ENCODE measurements around the gene MACF1. TPM values are rescaled to one million over a fixed set of nuclear protein-coding genes. Genes with fewer than 3 reads are reported as not detected.

MACF1 gene, protein sequence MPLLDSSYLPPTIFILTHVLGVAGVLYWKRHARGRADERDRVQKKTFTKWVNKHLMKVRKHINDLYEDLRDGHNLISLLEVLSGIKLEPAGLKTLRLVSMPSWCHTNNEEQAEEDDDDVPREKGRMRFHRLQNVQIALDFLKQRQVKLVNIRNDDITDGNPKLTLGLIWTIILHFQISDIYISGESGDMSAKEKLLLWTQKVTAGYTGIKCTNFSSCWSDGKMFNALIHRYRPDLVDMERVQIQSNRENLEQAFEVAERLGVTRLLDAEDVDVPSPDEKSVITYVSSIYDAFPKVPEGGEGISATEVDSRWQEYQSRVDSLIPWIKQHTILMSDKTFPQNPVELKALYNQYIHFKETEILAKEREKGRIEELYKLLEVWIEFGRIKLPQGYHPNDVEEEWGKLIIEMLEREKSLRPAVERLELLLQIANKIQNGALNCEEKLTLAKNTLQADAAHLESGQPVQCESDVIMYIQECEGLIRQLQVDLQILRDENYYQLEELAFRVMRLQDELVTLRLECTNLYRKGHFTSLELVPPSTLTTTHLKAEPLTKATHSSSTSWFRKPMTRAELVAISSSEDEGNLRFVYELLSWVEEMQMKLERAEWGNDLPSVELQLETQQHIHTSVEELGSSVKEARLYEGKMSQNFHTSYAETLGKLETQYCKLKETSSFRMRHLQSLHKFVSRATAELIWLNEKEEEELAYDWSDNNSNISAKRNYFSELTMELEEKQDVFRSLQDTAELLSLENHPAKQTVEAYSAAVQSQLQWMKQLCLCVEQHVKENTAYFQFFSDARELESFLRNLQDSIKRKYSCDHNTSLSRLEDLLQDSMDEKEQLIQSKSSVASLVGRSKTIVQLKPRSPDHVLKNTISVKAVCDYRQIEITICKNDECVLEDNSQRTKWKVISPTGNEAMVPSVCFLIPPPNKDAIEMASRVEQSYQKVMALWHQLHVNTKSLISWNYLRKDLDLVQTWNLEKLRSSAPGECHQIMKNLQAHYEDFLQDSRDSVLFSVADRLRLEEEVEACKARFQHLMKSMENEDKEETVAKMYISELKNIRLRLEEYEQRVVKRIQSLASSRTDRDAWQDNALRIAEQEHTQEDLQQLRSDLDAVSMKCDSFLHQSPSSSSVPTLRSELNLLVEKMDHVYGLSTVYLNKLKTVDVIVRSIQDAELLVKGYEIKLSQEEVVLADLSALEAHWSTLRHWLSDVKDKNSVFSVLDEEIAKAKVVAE (N-terminal part only)
- total RNA-seq (100 to 1,000 TPM; 232 to 596 (median 258) TPM), total RNA-seq (333 to 1,297 (median 857) reads per million in 29 experiments)
- total RNA-seq (2013): 429 TPM

DNA sequence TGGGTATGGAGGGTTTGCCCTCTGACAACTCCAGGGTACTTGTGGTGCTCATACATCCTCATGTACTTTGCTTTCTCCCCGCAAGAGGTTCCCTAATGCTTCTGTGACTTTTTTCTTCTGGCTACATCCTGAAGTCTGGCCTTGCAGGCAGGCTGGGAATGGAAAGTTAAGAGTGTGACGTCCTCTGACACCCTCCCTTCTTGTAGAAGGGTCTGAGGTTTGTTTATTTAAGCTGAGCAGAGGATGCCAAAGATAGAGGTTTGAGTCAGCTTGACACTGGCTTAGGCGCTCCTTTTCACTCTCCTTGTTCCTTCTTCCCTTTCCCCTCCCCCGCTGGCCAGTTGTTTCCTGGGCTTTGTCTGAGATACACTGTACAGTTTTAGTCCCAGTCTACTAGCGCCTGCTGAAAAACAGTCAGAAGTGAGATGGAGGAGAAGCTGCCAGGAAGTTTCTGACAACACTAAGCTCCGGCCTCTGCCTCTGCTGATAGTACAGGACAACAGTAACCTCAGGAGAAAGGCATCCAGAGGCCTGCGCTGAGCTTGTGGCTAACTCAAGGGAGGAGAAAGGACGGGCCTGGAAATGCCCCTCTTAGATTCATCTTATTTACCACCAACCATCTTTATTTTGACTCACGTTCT lies at the start of gene MACF1:
Gene MACF1, plus strand, starts transcription at position 255 of the 641 bp plus-strand sequence. Its CDS starts 328 bp downstream, at position 583.
- ATAC-seq (replicated peaks in 1 of 4): peak; percentile 18 to 47 (median 36)
- DNase-seq: peak in 3 of 35 experiments; percentile 6 to 52 (median 39)
- Histone ChIP-seq H3K36me3 (ENCODE audit: control insufficient read depth in 2 of 2, extremely low read depth in 1 of 2, insufficient read depth in 1 of 2, low read length in 1 of 2) (no peaks in the 10 kb centered on the region), H3K27me3 (replicated peaks in 1 of 2; ENCODE audit: control insufficient read depth in 2 of 2, extremely low read depth in 1 of 2, insufficient read depth in 2 of 2, low read length in 1 of 2) (no peaks in the 10 kb centered on the region), H3K4me3 (ENCODE audit: control insufficient read depth in 1 of 2, extremely low read depth in 1 of 2, low read length in 1 of 2) (peak within 1 kb of the TSS; percentile 51 to 65), H3K9me3 (no peaks in the 10 kb centered on the region), H3K4me1 (ENCODE audit: control insufficient read depth in 1 of 2, extremely low read depth in 1 of 2, insufficient read depth in 2 of 2, low read length in 2 of 2) (peaks cover 21 to 27% of the 10 kb centered on the region in 2 experiments), H3K27ac (ENCODE audit: low read length) (peak within 1 kb of the TSS; percentile 82)
- Mint-ChIP-seq H3K4me1 (peaks cover 65 to 74% (median 67%) of the 10 kb centered on the region in 3 donors), H3K27ac (peak within 1 kb of the TSS; percentile 95 to 98), H3K4me3 (peak within 1 kb of the TSS; percentile 93), H3K27me3 (no peaks in the 10 kb centered on the region), H3K9me3 (no peaks in the 10 kb centered on the region), H3K36me3 (peaks cover 4% of the 10 kb centered on the region)
- 0% methylated on average over 2 of the region's 9 CpGs for WGBS (ENCODE audit: insufficient coverage)
- POLR2A ChIA-PET: interaction anchor here (0.5 to 1.8 kb wide), 2 partner anchors 10 to 332 kb away, joined by 3 to 7 read pairs; no protein-coding TSS in a partner anchor
- CTCF ChIA-PET: interaction anchor here in 1 of 2 donors (1.0 to 4.4 kb wide), 7 partner anchors 9 to 54 kb away, joined by 3 to 66 read pairs (median 4); no protein-coding TSS in a partner anchor

DNA sequence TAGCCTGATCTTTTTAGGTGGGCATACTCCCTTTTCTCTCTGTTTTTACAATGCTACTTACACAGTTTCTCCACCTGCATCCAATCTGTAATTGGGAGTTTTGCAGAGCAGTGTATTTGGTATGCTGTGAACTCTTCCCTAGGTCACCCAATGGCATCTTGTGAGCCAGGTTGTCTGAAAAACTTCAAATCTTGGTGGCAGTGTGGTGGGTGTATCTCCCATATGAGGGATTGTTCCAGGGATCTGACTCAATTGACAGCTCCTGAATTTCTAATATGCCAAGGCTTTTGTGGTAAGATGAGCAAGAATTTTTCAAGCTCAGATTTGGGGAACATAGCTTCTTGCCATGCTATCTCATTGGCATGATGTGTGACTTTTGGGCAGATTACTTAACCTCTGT lies 47.2 kb upstream of the MACF1 start:
- Histone ChIP-seq H3K4me1 (ENCODE audit: control insufficient read depth in 1 of 2, extremely low read depth in 1 of 2, insufficient read depth in 2 of 2, low read length in 2 of 2) (no peaks in the 10 kb centered on the region), H3K4me3 (ENCODE audit: control insufficient read depth in 1 of 2, extremely low read depth in 1 of 2, low read length in 1 of 2) (no peak overlapping the region), H3K36me3 (ENCODE audit: control insufficient read depth in 2 of 2, extremely low read depth in 1 of 2, insufficient read depth in 1 of 2, low read length in 1 of 2) (no peaks in the 10 kb centered on the region), H3K27me3 (replicated peaks in 1 of 2; ENCODE audit: control insufficient read depth in 2 of 2, extremely low read depth in 1 of 2, insufficient read depth in 2 of 2, low read length in 1 of 2) (peaks cover 0 to 11% of the 10 kb centered on the region in 2 experiments), H3K9me3 (no peaks in the 10 kb centered on the region), H3K27ac (ENCODE audit: low read length) (no peak overlapping the region)
- DNase-seq: no peak
- no peak overlapping the region for H3K27ac Mint-ChIP-seq
- H3K27me3 Mint-ChIP-seq: peaks cover 0 to 1% of the 10 kb centered on the region in 2 donors
- ATAC-seq (replicated peaks in 1 of 4): no peak
- no peaks in the 10 kb centered on the region for H3K9me3 Mint-ChIP-seq
- H3K4me1 Mint-ChIP-seq: peaks cover 4 to 8% (median 5%) of the 10 kb centered on the region in 3 donors
- no peaks in the 10 kb centered on the region for H3K36me3 Mint-ChIP-seq
- ChIA-PET CTCF (interaction anchor here in 1 of 2 donors (0.9 kb wide), 1 partner anchor 46 kb away, joined by 3 read pairs; no protein-coding TSS in a partner anchor), POLR2A (no interaction called here)
- no peak overlapping the region for H3K4me3 Mint-ChIP-seq

DNA sequence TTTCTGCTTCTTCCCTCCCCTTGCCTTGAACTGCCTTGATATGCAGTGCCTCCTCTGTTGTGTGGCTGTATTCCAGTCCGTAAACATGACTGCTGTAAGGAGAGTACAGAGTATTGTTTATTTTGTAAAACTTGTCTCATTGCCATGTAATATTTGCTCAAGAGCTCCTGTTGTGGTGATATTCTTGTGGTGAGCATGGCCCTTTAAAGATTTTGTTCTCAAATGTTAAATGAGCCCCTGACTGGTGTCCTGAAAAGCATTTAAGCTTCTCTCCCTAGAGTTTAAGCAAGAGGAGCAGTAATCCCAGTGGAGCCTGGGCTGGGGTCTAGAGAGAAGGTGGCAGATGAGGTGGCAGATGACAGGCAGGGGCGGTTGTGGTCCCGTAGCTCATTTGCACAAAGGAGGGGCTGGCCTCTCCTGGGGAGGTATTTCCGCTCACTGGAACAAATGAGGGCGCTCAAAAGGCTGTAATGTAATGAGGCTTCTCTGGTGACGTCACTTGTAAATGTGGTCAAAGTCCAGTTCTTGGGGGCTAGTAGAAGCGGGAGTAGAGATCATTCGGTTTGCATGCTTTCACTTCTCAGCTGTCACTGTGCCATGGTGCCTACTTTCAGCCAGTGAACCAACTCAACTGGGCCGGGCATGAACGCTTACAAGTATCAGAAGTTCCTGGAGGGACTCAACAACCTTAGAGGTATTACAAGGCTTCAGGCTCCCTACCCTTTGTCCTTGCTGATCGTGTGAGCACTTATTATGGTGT lies 46.0 kb upstream of the MACF1 start:
- ATAC-seq (replicated peaks in 1 of 4) (no peak), DNase-seq (no peak)
- ChIA-PET POLR2A (no interaction called here), CTCF (no interaction called here)
- Mint-ChIP-seq H3K4me3 (no peak overlapping the region), H3K9me3 (no peaks in the 10 kb centered on the region), H3K36me3 (no peaks in the 10 kb centered on the region), H3K4me1 (peaks cover 4 to 8% (median 5%) of the 10 kb centered on the region in 3 donors), H3K27me3 (peaks cover 0 to 1% of the 10 kb centered on the region in 2 donors), H3K27ac (no peak overlapping the region)
- Histone ChIP-seq H3K27me3 (replicated peaks in 1 of 2; ENCODE audit: control insufficient read depth in 2 of 2, extremely low read depth in 1 of 2, insufficient read depth in 2 of 2, low read length in 1 of 2) (peaks cover 0 to 11% of the 10 kb centered on the region in 2 experiments), H3K27ac (ENCODE audit: low read length) (no peak overlapping the region), H3K36me3 (ENCODE audit: control insufficient read depth in 2 of 2, extremely low read depth in 1 of 2, insufficient read depth in 1 of 2, low read length in 1 of 2) (no peaks in the 10 kb centered on the region), H3K4me1 (ENCODE audit: control insufficient read depth in 1 of 2, extremely low read depth in 1 of 2, insufficient read depth in 2 of 2, low read length in 2 of 2) (no peaks in the 10 kb centered on the region), H3K4me3 (ENCODE audit: control insufficient read depth in 1 of 2, extremely low read depth in 1 of 2, low read length in 1 of 2) (no peak overlapping the region), H3K9me3 (no peaks in the 10 kb centered on the region)
- 88% methylated on average over 9 of the region's 11 CpGs for WGBS (ENCODE audit: insufficient coverage)

DNA sequence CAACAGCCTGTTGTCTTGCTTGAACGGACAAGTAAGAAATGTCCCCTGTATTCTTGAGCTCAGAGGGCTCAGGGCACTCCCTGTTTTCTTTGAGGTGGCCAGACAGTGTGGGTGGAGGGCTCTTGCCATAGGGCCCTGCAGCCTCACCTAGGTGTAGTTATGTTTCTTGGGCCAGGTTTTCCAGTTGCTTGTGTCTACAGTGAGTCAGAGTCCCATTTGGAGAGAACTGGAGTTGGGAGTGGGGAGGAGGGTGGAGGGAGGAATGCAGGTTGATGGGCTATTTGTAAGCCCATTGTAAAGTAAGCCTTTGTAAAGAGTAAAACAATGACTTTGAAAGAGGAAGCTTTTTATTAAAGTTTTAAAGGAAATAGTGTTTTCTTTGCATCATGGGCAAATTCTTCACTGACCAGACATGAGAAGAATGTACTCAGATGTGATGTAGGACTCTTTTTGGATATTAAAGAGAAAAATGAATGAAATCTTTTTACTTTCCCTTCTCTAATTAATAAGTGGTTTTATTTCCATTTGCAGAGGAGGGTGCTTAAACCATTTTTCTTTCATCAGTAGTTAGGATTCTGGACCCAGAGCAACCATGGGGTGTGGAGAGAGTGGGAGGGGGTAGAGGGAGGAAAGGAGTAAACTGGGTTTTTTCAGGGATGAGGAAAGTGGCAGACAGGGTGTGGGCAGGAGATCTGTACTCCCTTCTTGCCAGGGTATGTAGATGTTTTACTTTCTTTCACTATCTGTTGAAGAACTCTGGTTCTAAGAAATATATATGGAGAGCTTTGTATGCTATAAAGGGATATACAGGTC lies 45.1 kb upstream of the MACF1 start:
- Histone ChIP-seq H3K27me3 (replicated peaks in 1 of 2; ENCODE audit: control insufficient read depth in 2 of 2, extremely low read depth in 1 of 2, insufficient read depth in 2 of 2, low read length in 1 of 2) (peaks cover 0 to 11% of the 10 kb centered on the region in 2 experiments), H3K4me3 (ENCODE audit: control insufficient read depth in 1 of 2, extremely low read depth in 1 of 2, low read length in 1 of 2) (no peak overlapping the region), H3K9me3 (no peaks in the 10 kb centered on the region), H3K4me1 (ENCODE audit: control insufficient read depth in 1 of 2, extremely low read depth in 1 of 2, insufficient read depth in 2 of 2, low read length in 2 of 2) (no peaks in the 10 kb centered on the region), H3K36me3 (ENCODE audit: control insufficient read depth in 2 of 2, extremely low read depth in 1 of 2, insufficient read depth in 1 of 2, low read length in 1 of 2) (no peaks in the 10 kb centered on the region), H3K27ac (ENCODE audit: low read length) (no peak overlapping the region)
- Mint-ChIP-seq H3K27me3 (peaks cover 0 to 1% of the 10 kb centered on the region in 2 donors), H3K36me3 (no peaks in the 10 kb centered on the region), H3K4me3 (no peak overlapping the region), H3K27ac (no peak overlapping the region), H3K4me1 (peaks cover 4 to 8% (median 5%) of the 10 kb centered on the region in 3 donors), H3K9me3 (no peaks in the 10 kb centered on the region)
- DNase-seq (no peak), ATAC-seq (replicated peaks in 1 of 4) (no peak)
- CTCF ChIA-PET: no interaction called here
- 90% methylated on average over 1 of the region's 1 CpG for WGBS (ENCODE audit: insufficient coverage)
- POLR2A ChIA-PET: no interaction called here

DNA sequence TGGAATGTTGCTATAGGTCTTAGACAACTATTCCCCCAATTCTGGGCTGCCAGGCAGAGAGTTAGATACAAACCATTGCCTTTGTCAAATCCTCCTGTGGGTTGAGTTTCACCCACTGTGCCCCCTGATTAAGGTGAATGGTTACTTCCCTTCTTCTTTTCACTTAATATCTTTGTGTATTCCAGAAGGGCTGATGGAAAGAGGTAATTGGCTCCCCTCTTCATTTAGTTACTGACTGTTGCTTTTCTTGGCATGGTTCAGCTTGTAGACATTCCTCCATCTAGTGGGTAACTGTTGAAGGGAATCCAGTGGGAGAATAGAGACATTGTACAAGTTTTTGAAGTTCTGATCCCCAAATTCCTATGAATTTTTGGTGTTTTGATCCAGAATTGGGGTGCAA lies 43.8 kb upstream of the MACF1 start:
- H3K36me3 ChIP-seq (ENCODE audit: control insufficient read depth in 2 of 2, extremely low read depth in 1 of 2, insufficient read depth in 1 of 2, low read length in 1 of 2): no peaks in the 10 kb centered on the region
- H3K27ac ChIP-seq (ENCODE audit: low read length): no peak overlapping the region
- no peak overlapping the region for H3K4me3 ChIP-seq (ENCODE audit: control insufficient read depth in 1 of 2, extremely low read depth in 1 of 2, low read length in 1 of 2)
- Mint-ChIP-seq H3K4me3 (no peak overlapping the region), H3K27ac (no peak overlapping the region), H3K36me3 (no peaks in the 10 kb centered on the region), H3K27me3 (peaks cover 0 to 1% of the 10 kb centered on the region in 2 donors), H3K4me1 (no peaks in the 10 kb centered on the region), H3K9me3 (no peaks in the 10 kb centered on the region)
- H3K4me1 ChIP-seq (ENCODE audit: control insufficient read depth in 1 of 2, extremely low read depth in 1 of 2, insufficient read depth in 2 of 2, low read length in 2 of 2): no peaks in the 10 kb centered on the region
- ChIA-PET POLR2A (no interaction called here), CTCF (interaction anchor here in 1 of 2 donors (0.5 kb wide), 1 partner anchor 107 kb away, joined by 3 read pairs; no protein-coding TSS in a partner anchor)
- ATAC-seq (replicated peaks in 1 of 4) (no peak), DNase-seq (no peak)
- H3K9me3 ChIP-seq: no peaks in the 10 kb centered on the region
- H3K27me3 ChIP-seq (replicated peaks in 1 of 2; ENCODE audit: control insufficient read depth in 2 of 2, extremely low read depth in 1 of 2, insufficient read depth in 2 of 2, low read length in 1 of 2): peaks cover 0 to 11% of the 10 kb centered on the region in 2 experiments
